Endothelial cell of umbilical vein (primary cell): ENCODE results near the gene CTNND1. TPM values are rescaled to one million over a fixed set of nuclear protein-coding genes. Genes with fewer than 3 reads are reported as not detected.

Source experiments
- BruUV-seq: library from RNA; stranded (reverse); fragments of 400-500 nt; replicated peaks from 2 replicates; lab custom pipeline; 2021; lab: Mats Ljungman, UMichigan
- CTCF ChIA-PET: fragments of 300-600, 350-600 bp; sonication (Branson Sonifier 250); formaldehyde crosslinking; loops from one replicate; lab custom pipeline; 2021; ENCODE audit warnings: antibody characterized with exemption, inconsistent platforms; lab: Charles Lee
- POLR2A ChIA-PET: fragments of 300-600, 350-600 bp; sonication (Branson Sonifier 250); formaldehyde crosslinking; loops from one replicate; lab custom pipeline; 2021; ENCODE audit warnings: antibody characterized with exemption, inconsistent platforms; lab: Charles Lee
- DNase-seq: peaks from one replicate; pipeline ENCODE4 v3.0.0-alpha.2; 2011; ENCODE audit warnings: low read depth, low spot score
- FAIRE-seq: peaks from 2 replicates; lab custom pipeline; 2011; peaks lifted over from hg19 to GRCh38; lab: Jason Lieb, UNC
- H2AFZ ChIP-seq: 2 replicates; pipeline ENCODE4 v1.6.0; 2012; ENCODE audit warnings: low read depth, low read length, control low read depth, inconsistent platforms
- H3K27ac ChIP-seq: 2 replicates; pipeline ENCODE4 v1.5.1; 2011; ENCODE audit warnings: low read depth, mild to moderate bottlenecking, control low read depth, low read length, moderate library complexity; ENCODE audit not compliant: insufficient read depth
- H3K27me3 ChIP-seq, 2 experiments: 2 replicates each; pipeline versions ENCODE4 v1.6.0 to v1.6.1; 2011; ENCODE audit warnings: low read length in 2 of 2, mixed read lengths in 1 of 2; ENCODE audit not compliant: control insufficient read depth in 2 of 2, insufficient read depth in 2 of 2
- H3K36me3 ChIP-seq, 2 experiments: 2 replicates in 1 of 2; 3 replicates in 1 of 2; pipeline ENCODE4 v1.5.1; 2011; ENCODE audit warnings: low read length in 2 of 2, mild to moderate bottlenecking in 1 of 2, moderate library complexity in 1 of 2; ENCODE audit not compliant: control insufficient read depth in 2 of 2, insufficient read depth in 2 of 2; ENCODE audit errors: extremely low read depth in 1 of 2
- H3K4me1 ChIP-seq: 3 replicates; pipeline ENCODE4 v1.5.1; 2011; ENCODE audit warnings: mild to moderate bottlenecking, low read length; ENCODE audit not compliant: control insufficient read depth, insufficient read depth; ENCODE audit errors: extremely low read depth
- H3K4me2 ChIP-seq: 2 replicates; pipeline ENCODE4 v1.6.1; 2011; ENCODE audit warnings: low read length, control low read depth, mixed read lengths; ENCODE audit not compliant: insufficient read depth
- H3K4me3 ChIP-seq, 3 experiments: fragments of 200-600 bp in 1 of 3; sonication (generic), shearing (Covaris generic) in 1 of 3; replicated peaks in 1 of 3; 2 replicates each; pipeline ENCODE4 v1.5.1; 2011 to 2016; ENCODE audit warnings: control low read depth in 3 of 3, low read length in 3 of 3, mild to moderate bottlenecking in 2 of 3, inconsistent platforms in 1 of 3, low read depth in 1 of 3, moderate library complexity in 1 of 3; ENCODE audit not compliant: insufficient read depth in 1 of 3
- H3K79me2 ChIP-seq: 2 replicates; pipeline ENCODE4 v1.6.0; 2012; ENCODE audit warnings: low read length, inconsistent platforms; ENCODE audit not compliant: control insufficient read depth, insufficient read depth
- H3K9ac ChIP-seq: replicated peaks from 2 replicates; pipeline ENCODE3; 2011; ENCODE audit warnings: low read length, control low read depth; ENCODE audit not compliant: insufficient read depth; ENCODE audit errors: extremely low read depth
- H3K9me1 ChIP-seq: replicated peaks from 3 replicates; pipeline ENCODE4 v1.6.0; 2011; ENCODE audit warnings: mild to moderate bottlenecking, low read length; ENCODE audit not compliant: control insufficient read depth, insufficient read depth; ENCODE audit errors: extremely low read depth
- H3K9me3 ChIP-seq: replicated peaks from 2 replicates; pipeline ENCODE4 v1.5.1; 2012; ENCODE audit warnings: low read length, inconsistent platforms; ENCODE audit not compliant: control insufficient read depth, insufficient read depth
- H4K20me1 ChIP-seq: replicated peaks from 2 replicates; pipeline ENCODE3; 2011; ENCODE audit warnings: mild to moderate bottlenecking, low read length; ENCODE audit not compliant: control insufficient read depth, insufficient read depth; ENCODE audit errors: extremely low read depth
- CTCF ChIP-seq, 2 donors: IDR thresholded peaks; 1 replicate in 1 of 2; 2 replicates in 1 of 2; pipeline ENCODE4 v1.5.1; 2011; ENCODE audit warnings: low read length in 2 of 2, mild to moderate bottlenecking in 2 of 2, moderate library complexity in 2 of 2, control low read depth in 1 of 2, inconsistent platforms in 1 of 2, low read depth in 1 of 2; ENCODE audit not compliant: insufficient read depth in 1 of 2; ENCODE audit errors: extremely low read depth in 1 of 2
- EZH2 ChIP-seq: IDR thresholded peaks from 2 replicates; pipeline ENCODE4 v1.6.1; 2012; ENCODE audit warnings: borderline replicate concordance, low read depth, mild to moderate bottlenecking, moderate library complexity, low read length, inconsistent platforms; ENCODE audit not compliant: severe bottlenecking
- FOS ChIP-seq: IDR thresholded peaks from 2 replicates; pipeline ENCODE4 v1.6.1; 2011; ENCODE audit warnings: mild to moderate bottlenecking, low read length, moderate library complexity, borderline replicate concordance; ENCODE audit not compliant: insufficient read depth
- GATA2 ChIP-seq: IDR thresholded peaks from 2 replicates; pipeline ENCODE4 v1.7.0; 2011; ENCODE audit warnings: low read depth, mild to moderate bottlenecking, moderate library complexity, mixed read lengths, low read length; ENCODE audit not compliant: insufficient read length, insufficient read depth
- JUN ChIP-seq: IDR thresholded peaks from 2 replicates; pipeline ENCODE4 v1.6.1; 2011; ENCODE audit warnings: borderline replicate concordance, low read depth; ENCODE audit not compliant: insufficient read length, insufficient read depth
- MYC ChIP-seq: IDR thresholded peaks from one replicate; pipeline ENCODE4 v1.6.1; 2011; ENCODE audit warnings: mild to moderate bottlenecking, low read depth, low read length
- POLR2A ChIP-seq: IDR thresholded peaks from 2 replicates; pipeline ENCODE4 v1.6.1; 2012; ENCODE audit warnings: low read depth, mild to moderate bottlenecking, control low read depth, low read length
- POLR2AphosphoS5 ChIP-seq: IDR thresholded peaks from 2 replicates; pipeline ENCODE4 v1.6.1; 2012; ENCODE audit warnings: low read depth, mild to moderate bottlenecking, control low read depth, low read length, moderate library complexity; ENCODE audit not compliant: insufficient read depth
- dilution Hi-C: fragments of 300-500 bp; cut with MboI; formaldehyde crosslinking; loops from one replicate; pipeline ENCODE4 v1.15.0; 2019; ENCODE audit warnings: low sequenced_read_pairs; ENCODE audit not compliant: extremely low pct_ligation_motif_present
- intact Hi-C: fragments of 100-400 bp; cut with micrococcal nuclease; formaldehyde crosslinking; loops from one replicate; pipeline ENCODE4 v1.10.0; 2022
- polyA plus RNA-seq, 4 experiments: library from polyadenylated mRNA; depleted of rRNA in 3 of 4; stranded (reverse) in 3 of 4; unstranded in 1 of 4; fragments of >200 nt; gene quantifications; 2 replicates each; pipeline versions ENCODE4 v1.2.1 to v1.2.3, GENCODE V29; 2011 to 2012; ENCODE audit warnings: missing spikeins in 1 of 4
- total RNA-seq: library from RNA; stranded (reverse); gene quantifications from 2 replicates; pipeline ENCODE4 v1.2.3, GENCODE V29; 2021
- TF ChIP-seq, protein P1 (sequence below): IDR thresholded peaks from 2 replicates; pipeline ENCODE4 v1.6.1; 2011; ENCODE audit not compliant: insufficient read depth, insufficient read length

The CTNND1 gene
- total and polyA plus RNA-seq, 2 donors (not counting 3 experiments of a cell fraction or from before 2014, with no cell fraction given): 152 to 268 TPM

- Histone ChIP-seq H3K36me3 (no peaks in the 10 kb centered on the region), H3K9me1 (no peaks in the 10 kb centered on the region), H3K4me3 (peak overlapping the region in 2 of 3 experiments; percentile 2 to 29), H3K4me2 (peak overlapping the region; percentile 99), H3K27ac (peak overlapping the region; percentile 91), H3K27me3 (no peaks in the 10 kb centered on the region), H4K20me1 (no peaks in the 10 kb centered on the region), H3K9me3 (no peaks in the 10 kb centered on the region), H3K4me1 (peaks cover 85% of the 10 kb centered on the region), H3K9ac (peak overlapping the region; percentile 86), H2AFZ (no peak overlapping the region), H3K79me2 (peaks cover 94% of the 10 kb centered on the region)
- dilution Hi-C loops: no loop called here
- TF ChIP-seq EZH2 (no peak), CTCF (IDR thresholded peaks at IDR 0.05; ENCODE audit: extremely low read depth in 1 of 2, insufficient read depth in 1 of 2, low read depth in 1 of 2, low read length in 2 of 2) (no peak), GATA2 (no peak), FOS (no peak), POLR2AphosphoS5 (no peak), MYC (no peak), JUN (no peak), POLR2A (no peak)
- TF ChIP-seq, protein P1, sequence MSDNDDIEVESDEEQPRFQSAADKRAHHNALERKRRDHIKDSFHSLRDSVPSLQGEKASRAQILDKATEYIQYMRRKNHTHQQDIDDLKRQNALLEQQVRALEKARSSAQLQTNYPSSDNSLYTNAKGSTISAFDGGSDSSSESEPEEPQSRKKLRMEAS: no peak
- ChIA-PET POLR2A (interaction anchor here (1.0 to 2.4 kb wide), 9 partner anchors 10 to 66 kb away, joined by 3 to 15 read pairs (median 7); partner anchors contain the start of genes CTNND1, MED19, SELENOH and TMX2), CTCF (interaction anchor here (1.9 to 9.0 kb wide), 4 partner anchors 15 to 26 kb away, joined by 6 to 123 read pairs (median 71); partner anchors contain the start of genes BTBD18 and CTNND1)
- FAIRE-seq: no peak
- peak; percentile 83 for DNase-seq
- no TSS peak for BruUV-seq
- intact Hi-C loops: loop anchor here (1.0 to 5.0 kb wide), 7 partner anchors 15 to 1364 kb away; partner anchors contain the start of genes FAM111A, SELENOH and ZFP91
Observed at GRCh38 chr11:57777969-57778317, 16.3 kb downstream of the CTNND1 start.
